HepG2 (cell line): ENCODE results near the gene PFAS. TPM values are rescaled to one million over a fixed set of nuclear protein-coding genes. Genes with fewer than 3 reads are reported as not detected.

Source experiments
- ADNP ChIP-seq: sonication (generic); formaldehyde crosslinking; IDR thresholded peaks from 2 replicates; pipeline ENCODE4 v1.4.0; 2020; ENCODE audit warnings: missing genetic modification reagents
- AHR ChIP-seq: IDR thresholded peaks from 2 replicates; pipeline ENCODE4 v1.6.1; 2018; ENCODE audit warnings: missing genetic modification reagents, missing compliant biosample characterization
- CAMTA2 ChIP-seq: sonication (generic); formaldehyde crosslinking; IDR thresholded peaks from 2 replicates; pipeline ENCODE4 v1.4.0; 2020; ENCODE audit warnings: mild to moderate bottlenecking, missing genetic modification reagents, borderline replicate concordance
- EZH2 ChIP-seq: conservative IDR thresholded peaks from 2 replicates; pipeline ENCODE4 v1.6.1; 2012; ENCODE audit warnings: mild to moderate bottlenecking, low read depth, low read length, moderate library complexity
- GTF2F1 ChIP-seq: fragments of 150-350 bp; IDR thresholded peaks from 2 replicates; pipeline ENCODE4 v1.6.1; 2014; ENCODE audit warnings: low read length
- HDAC2 ChIP-seq: sonication (generic); formaldehyde crosslinking; IDR thresholded peaks from 2 replicates; pipeline ENCODE4 v1.4.0; 2020; ENCODE audit warnings: missing genetic modification reagents
- IKZF1 ChIP-seq: fragments of 450-650 bp; IDR thresholded peaks from 2 replicates; pipeline ENCODE4 v1.7.1; 2016
- KLF11 ChIP-seq: IDR thresholded peaks from 2 replicates; pipeline ENCODE4 v1.6.1; 2016; ENCODE audit warnings: missing compliant biosample characterization
- MAFG ChIP-seq: sonication (generic); formaldehyde crosslinking; IDR thresholded peaks from 2 replicates; pipeline ENCODE4 v1.5.1; 2020; ENCODE audit warnings: mild to moderate bottlenecking, missing genetic modification reagents
- PHF8 ChIP-seq: sonication (generic); formaldehyde crosslinking; IDR thresholded peaks from 2 replicates; pipeline ENCODE4 v1.5.0; 2020; ENCODE audit warnings: missing genetic modification reagents
- POLR2AphosphoS2 ChIP-seq: IDR thresholded peaks from 2 replicates; pipeline ENCODE4 v1.6.1; 2011; ENCODE audit warnings: low read depth, low read length, improper control_type of control experiment
- POLR2AphosphoS5 ChIP-seq: IDR thresholded peaks from 2 replicates; pipeline ENCODE4 v1.6.1; 2012; ENCODE audit warnings: low read depth, low read length
- SP1 ChIP-seq, 2 experiments: fragments of 450-650 bp in 1 of 2; sonication (generic) in 1 of 2; formaldehyde crosslinking in 1 of 2; IDR thresholded peaks; 2 replicates each; pipeline versions ENCODE4 v1.4.0 to v1.6.1; 2016 to 2020; ENCODE audit warnings: missing genetic modification reagents in 1 of 2
- YEATS4 ChIP-seq: sonication (generic); formaldehyde crosslinking; IDR thresholded peaks from 2 replicates; pipeline ENCODE4 v1.4.0; 2020; ENCODE audit warnings: missing genetic modification reagents, borderline replicate concordance
- ZNF382 ChIP-seq: sonication (generic); formaldehyde crosslinking; IDR thresholded peaks from 2 replicates; pipeline ENCODE4 v1.5.0; 2020; ENCODE audit warnings: missing genetic modification reagents, mild to moderate bottlenecking, borderline replicate concordance
- ZNF546 ChIP-seq: sonication (generic); formaldehyde crosslinking; conservative IDR thresholded peaks from 2 replicates; pipeline ENCODE4 v1.8.1; 2023; ENCODE audit warnings: mild to moderate bottlenecking, missing genetic modification reagents
- ZNF660 ChIP-seq: sonication (generic); formaldehyde crosslinking; IDR thresholded peaks from 2 replicates; pipeline ENCODE4 v1.5.1; 2020; ENCODE audit warnings: mild to moderate bottlenecking, low read depth, missing genetic modification reagents, borderline replicate concordance
- polyA plus RNA-seq, 8 experiments: library from polyadenylated mRNA; depleted of rRNA in 3 of 8; stranded (reverse) in 7 of 8; unstranded in 1 of 8; fragments of >200 nt; fragmentation: Illumina TruSeq in 4 of 8; extraction: Trizol in 4 of 8; gene quantifications; 2 replicates each; pipeline versions ENCODE4 v1.2.1 to v1.2.3, GENCODE V29; 2011 to 2016; ENCODE audit warnings: low read depth in 4 of 8, missing spikeins in 1 of 8, mixed read lengths in 1 of 8; ENCODE audit not compliant: insufficient read depth in 1 of 8
- total RNA-seq, 5 experiments: library from RNA; depleted of rRNA; stranded (reverse); fragments of >200 nt; fragmentation: Illumina TruSeq; extraction: Trizol; gene quantifications; 2 replicates each; pipeline ENCODE4 v1.2.3, GENCODE V29; 2016; ENCODE audit warnings: low read depth in 1 of 5
- TF ChIP-seq, protein P1 (sequence below): sonication (generic); formaldehyde crosslinking; IDR thresholded peaks from 2 replicates; pipeline ENCODE4 v1.5.0; 2020; ENCODE audit warnings: missing genetic modification reagents, mild to moderate bottlenecking, borderline replicate concordance
- TF ChIP-seq, protein P2 (sequence below): sonication (generic); formaldehyde crosslinking; IDR thresholded peaks from 2 replicates; pipeline ENCODE4 v1.8.0; 2022; ENCODE audit warnings: mild to moderate bottlenecking, missing genetic modification reagents, moderate library complexity
- TF ChIP-seq, protein P3 (sequence below): sonication (generic); formaldehyde crosslinking; IDR thresholded peaks from 2 replicates; pipeline ENCODE4 v1.4.0; 2020; ENCODE audit warnings: mild to moderate bottlenecking, missing genetic modification reagents
- TF ChIP-seq, protein P4 (sequence below): sonication (generic); formaldehyde crosslinking; IDR thresholded peaks from 2 replicates; pipeline ENCODE4 v1.5.1; 2020; ENCODE audit warnings: missing genetic modification reagents, mild to moderate bottlenecking, borderline replicate concordance
- TF ChIP-seq, protein P5 (sequence below), 2 experiments: IDR thresholded peaks; 2 replicates each; pipeline ENCODE4 v1.6.1; 2011 to 2012; ENCODE audit warnings: low read length in 2 of 2, borderline replicate concordance in 1 of 2, low read depth in 1 of 2, mild to moderate bottlenecking in 1 of 2, moderate library complexity in 1 of 2

The PFAS gene
- total and polyA plus RNA-seq, 2 of the 13 experiments (the other 11 are each of a cell fraction or from before 2014, with no cell fraction given): 49.4 to 58.2 TPM

DNA sequence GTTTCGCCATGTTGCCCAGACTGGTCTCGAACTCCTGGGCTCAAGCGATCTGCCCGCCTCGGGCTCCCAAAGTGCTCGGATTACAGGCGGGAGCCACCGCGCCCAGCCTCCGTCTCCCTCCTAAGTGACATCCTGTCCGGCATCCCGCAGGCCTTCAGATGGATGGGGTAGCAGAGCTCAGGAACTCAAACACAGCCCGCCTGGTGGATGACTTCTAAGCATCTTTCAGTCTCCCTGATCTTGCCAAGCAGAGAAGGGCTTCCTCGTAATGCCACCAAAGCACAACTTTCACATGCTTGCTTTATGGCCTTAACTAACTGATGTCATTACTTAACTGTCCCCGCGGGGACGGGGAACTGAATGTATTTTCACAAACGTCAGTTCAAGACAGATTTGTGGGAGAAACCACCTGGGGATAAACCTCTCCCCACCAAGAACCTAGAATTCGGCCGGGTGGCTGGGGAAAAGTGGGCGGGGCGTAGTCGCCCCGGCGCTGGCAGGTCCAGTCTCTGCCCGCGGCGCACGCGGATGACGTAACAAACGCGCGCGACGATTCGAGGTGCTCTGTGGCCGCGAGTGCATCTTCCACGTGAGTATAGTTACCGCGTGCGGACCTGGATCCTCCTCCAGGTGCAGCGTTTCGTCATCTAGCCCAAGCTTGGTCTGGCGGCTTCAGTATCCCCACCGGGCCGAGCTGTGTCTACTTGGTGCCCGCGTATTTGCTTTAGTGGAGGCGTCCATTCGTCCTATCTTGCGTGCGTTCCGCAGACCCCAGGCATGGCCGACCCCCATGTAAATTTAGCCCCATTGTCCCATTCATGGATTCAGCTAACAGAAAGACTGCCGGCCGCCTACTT is at the start of gene PFAS (continued):
- TF ChIP-seq, protein P1, sequence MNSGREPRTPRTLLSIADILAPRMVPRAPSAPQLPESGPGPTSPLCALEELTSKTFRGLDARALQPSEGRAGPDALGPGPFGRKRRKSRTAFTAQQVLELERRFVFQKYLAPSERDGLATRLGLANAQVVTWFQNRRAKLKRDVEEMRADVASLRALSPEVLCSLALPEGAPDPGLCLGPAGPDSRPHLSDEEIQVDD (CRISPR knock-in tag): no peak; the same call in 1 of the 2 replicates
- TF ChIP-seq SP1 (IDR thresholded peaks at IDR 0.05) (no peak), SP1 (CRISPR knock-in tag; IDR thresholded peaks at IDR 0.05) (peak; percentile 91), IKZF1 (no peak), ZNF382 (no peak), CAMTA2 (no peak), ADNP (CRISPR knock-in tag) (0 out of 2 replicates have a peak, but pooled peaks have one; percentile 18), MAFG (CRISPR knock-in tag) (no peak), AHR (CRISPR knock-in tag) (no peak; the same call in none of the 2 replicates), YEATS4 (CRISPR knock-in tag) (peak; percentile 95), HDAC2 (CRISPR knock-in tag) (peak; percentile 66), KLF11 (CRISPR knock-in tag) (no peak), PHF8 (CRISPR knock-in tag) (peak; percentile 73), POLR2AphosphoS5 (peak; percentile 90), POLR2AphosphoS2 (no peak; the same call in 1 of the 2 replicates), GTF2F1 (no peak), ZNF660 (no peak), EZH2 (no peak), ZNF546 (no peak)
- TF ChIP-seq, protein P2, sequence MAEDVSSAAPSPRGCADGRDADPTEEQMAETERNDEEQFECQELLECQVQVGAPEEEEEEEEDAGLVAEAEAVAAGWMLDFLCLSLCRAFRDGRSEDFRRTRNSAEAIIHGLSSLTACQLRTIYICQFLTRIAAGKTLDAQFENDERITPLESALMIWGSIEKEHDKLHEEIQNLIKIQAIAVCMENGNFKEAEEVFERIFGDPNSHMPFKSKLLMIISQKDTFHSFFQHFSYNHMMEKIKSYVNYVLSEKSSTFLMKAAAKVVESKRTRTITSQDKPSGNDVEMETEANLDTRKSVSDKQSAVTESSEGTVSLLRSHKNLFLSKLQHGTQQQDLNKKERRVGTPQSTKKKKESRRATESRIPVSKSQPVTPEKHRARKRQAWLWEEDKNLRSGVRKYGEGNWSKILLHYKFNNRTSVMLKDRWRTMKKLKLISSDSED (CRISPR knock-in tag): no peak
- TF ChIP-seq, protein P3, sequence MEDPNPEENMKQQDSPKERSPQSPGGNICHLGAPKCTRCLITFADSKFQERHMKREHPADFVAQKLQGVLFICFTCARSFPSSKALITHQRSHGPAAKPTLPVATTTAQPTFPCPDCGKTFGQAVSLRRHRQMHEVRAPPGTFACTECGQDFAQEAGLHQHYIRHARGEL (CRISPR knock-in tag): no peak
- TF ChIP-seq, protein P4, sequence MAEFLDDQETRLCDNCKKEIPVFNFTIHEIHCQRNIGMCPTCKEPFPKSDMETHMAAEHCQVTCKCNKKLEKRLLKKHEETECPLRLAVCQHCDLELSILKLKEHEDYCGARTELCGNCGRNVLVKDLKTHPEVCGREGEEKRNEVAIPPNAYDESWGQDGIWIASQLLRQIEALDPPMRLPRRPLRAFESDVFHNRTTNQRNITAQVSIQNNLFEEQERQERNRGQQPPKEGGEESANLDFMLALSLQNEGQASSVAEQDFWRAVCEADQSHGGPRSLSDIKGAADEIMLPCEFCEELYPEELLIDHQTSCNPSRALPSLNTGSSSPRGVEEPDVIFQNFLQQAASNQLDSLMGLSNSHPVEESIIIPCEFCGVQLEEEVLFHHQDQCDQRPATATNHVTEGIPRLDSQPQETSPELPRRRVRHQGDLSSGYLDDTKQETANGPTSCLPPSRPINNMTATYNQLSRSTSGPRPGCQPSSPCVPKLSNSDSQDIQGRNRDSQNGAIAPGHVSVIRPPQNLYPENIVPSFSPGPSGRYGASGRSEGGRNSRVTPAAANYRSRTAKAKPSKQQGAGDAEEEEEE (CRISPR knock-in tag): 0 out of 2 replicates have a peak, but pooled peaks have one; percentile 77
- TF ChIP-seq, protein P5, sequence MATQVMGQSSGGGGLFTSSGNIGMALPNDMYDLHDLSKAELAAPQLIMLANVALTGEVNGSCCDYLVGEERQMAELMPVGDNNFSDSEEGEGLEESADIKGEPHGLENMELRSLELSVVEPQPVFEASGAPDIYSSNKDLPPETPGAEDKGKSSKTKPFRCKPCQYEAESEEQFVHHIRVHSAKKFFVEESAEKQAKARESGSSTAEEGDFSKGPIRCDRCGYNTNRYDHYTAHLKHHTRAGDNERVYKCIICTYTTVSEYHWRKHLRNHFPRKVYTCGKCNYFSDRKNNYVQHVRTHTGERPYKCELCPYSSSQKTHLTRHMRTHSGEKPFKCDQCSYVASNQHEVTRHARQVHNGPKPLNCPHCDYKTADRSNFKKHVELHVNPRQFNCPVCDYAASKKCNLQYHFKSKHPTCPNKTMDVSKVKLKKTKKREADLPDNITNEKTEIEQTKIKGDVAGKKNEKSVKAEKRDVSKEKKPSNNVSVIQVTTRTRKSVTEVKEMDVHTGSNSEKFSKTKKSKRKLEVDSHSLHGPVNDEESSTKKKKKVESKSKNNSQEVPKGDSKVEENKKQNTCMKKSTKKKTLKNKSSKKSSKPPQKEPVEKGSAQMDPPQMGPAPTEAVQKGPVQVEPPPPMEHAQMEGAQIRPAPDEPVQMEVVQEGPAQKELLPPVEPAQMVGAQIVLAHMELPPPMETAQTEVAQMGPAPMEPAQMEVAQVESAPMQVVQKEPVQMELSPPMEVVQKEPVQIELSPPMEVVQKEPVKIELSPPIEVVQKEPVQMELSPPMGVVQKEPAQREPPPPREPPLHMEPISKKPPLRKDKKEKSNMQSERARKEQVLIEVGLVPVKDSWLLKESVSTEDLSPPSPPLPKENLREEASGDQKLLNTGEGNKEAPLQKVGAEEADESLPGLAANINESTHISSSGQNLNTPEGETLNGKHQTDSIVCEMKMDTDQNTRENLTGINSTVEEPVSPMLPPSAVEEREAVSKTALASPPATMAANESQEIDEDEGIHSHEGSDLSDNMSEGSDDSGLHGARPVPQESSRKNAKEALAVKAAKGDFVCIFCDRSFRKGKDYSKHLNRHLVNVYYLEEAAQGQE (IDR thresholded peaks at IDR 0.05; ENCODE audit: borderline replicate concordance in 1 of 2, low read depth in 1 of 2, low read length in 2 of 2): no peak; a peak in 1 of 4 replicates
